ENCODE measurements around the gene CALU. TPM values are rescaled to one million over a fixed set of nuclear protein-coding genes. Genes with fewer than 3 reads are reported as not detected.

Gene CALU
- total RNA-seq, 1 experiment from 2014 or later, result 168 TPM

GRCh38 chr7:128718967-128719642, 20.1 kb upstream of the CALU start:
- Histone ChIP-seq H3K18ac (ENCODE audit: insufficient read length, low read depth, low read length) (no peak overlapping the region), H3K27ac (ENCODE audit: insufficient read length, low read depth, low read length) (no peak overlapping the region), H3K79me2 (ENCODE audit: insufficient read depth, low read length) (no peaks in the 10 kb centered on the region), H3K27me3 (ENCODE audit: insufficient read depth, low read length) (no peaks in the 10 kb centered on the region), H2BK15ac (ENCODE audit: low read depth, low read length) (no peak overlapping the region), H2AK5ac (ENCODE audit: insufficient read length, low read length) (no peak overlapping the region), H3K9me3 (ENCODE audit: control insufficient read depth, low read depth, low read length) (no peaks in the 10 kb centered on the region), H3K9ac (ENCODE audit: extremely low read depth, insufficient read length, low read length) (no peak overlapping the region), H3T11ph (ENCODE audit: low read length) (no peak overlapping the region), H3K79me1 (ENCODE audit: insufficient read depth, low read depth, low read length, poor library complexity, severe bottlenecking) (no peaks in the 10 kb centered on the region), H3K4ac (ENCODE audit: low read depth, low read length) (no peak overlapping the region), H4K5ac (ENCODE audit: insufficient read length, low read depth, low read length) (no peak overlapping the region), H3K4me1 (ENCODE audit: insufficient read depth, low read length) (no peaks in the 10 kb centered on the region), H3K56ac (ENCODE audit: insufficient read length, low read depth, low read length) (no peak overlapping the region), H2BK5ac (ENCODE audit: insufficient read length, low read length) (no peak overlapping the region), H3K23ac (ENCODE audit: insufficient read length, low read depth, low read length) (no peak overlapping the region), H2BK12ac (ENCODE audit: insufficient read length, low read depth, low read length) (no peak overlapping the region), H3K14ac (ENCODE audit: insufficient read depth, low read length) (no peak overlapping the region), H4K91ac (ENCODE audit: insufficient read length, low read depth, low read length) (no peak overlapping the region), H4K8ac (replicated peaks; ENCODE audit: insufficient read length, low read depth, low read length) (no peak overlapping the region), H4K20me1 (ENCODE audit: control insufficient read depth, insufficient read depth, insufficient read length) (no peaks in the 10 kb centered on the region), H3K23me2 (ENCODE audit: insufficient read length, low read depth, low read length, poor library complexity, severe bottlenecking) (no peaks in the 10 kb centered on the region), H3K4me2 (ENCODE audit: insufficient read depth, insufficient read length, low read length) (no peak overlapping the region), H2BK20ac (ENCODE audit: low read depth, low read length, poor library complexity, severe bottlenecking) (no peak overlapping the region), H2BK120ac (ENCODE audit: low read depth, low read length, poor library complexity, severe bottlenecking) (no peak overlapping the region), H2AFZ (ENCODE audit: low read length) (no peak overlapping the region)
- no CpG with 5 or more reads among the region's 6 CpGs for WGBS (ENCODE audit: extremely low coverage, insufficient read length, low lambda C conversion rate)
- Mint-ChIP-seq H3K27me3 (ENCODE audit: low read depth) (no peaks in the 10 kb centered on the region), H3K27ac (no peak overlapping the region), H3K36me3 (ENCODE audit: insufficient read depth in 1 of 3, low read depth in 3 of 3) (no peaks in the 10 kb centered on the region), H3K4me3 (no peak overlapping the region), H3K9me3 (no peaks in the 10 kb centered on the region), H3K4me1 (peaks cover 7 to 9% of the 10 kb centered on the region in 2 experiments; a peak in 2 of 4 replicates)
- DNase-seq, result no peak
- no peak for TF ChIP-seq CTCF (conservative IDR thresholded peaks at IDR 0.05)

Data from H9 (cell line).